ENCODE data around the gene TAGLN.

Gene TAGLN

GRCh38 chr11:117230999-117231841 lies 32.0 kb downstream of the TAGLN start:
- no peak for DNase-seq (ENCODE audit: low read depth in 2 of 2)

GRCh38 chr11:117231842-117232091 lies 32.6 kb downstream of the TAGLN start, which contains the start of gene PCSK7:
TSS of gene PCSK7 (minus strand) at chr11:117232073. CDS start at chr11:117229844, 2,229 bp downstream.
- no peak for DNase-seq (ENCODE audit: low read depth in 2 of 2)

- DNase-seq (ENCODE audit: low read depth in 2 of 2): peak; percentile 36 to 58
Observed at GRCh38 chr11:117232092-117232878, 33.1 kb downstream of the TAGLN start, which contains the start of gene RNF214. TSS of gene RNF214 (plus strand) at chr11:117232671. CDS start at chr11:117234273, 1,602 bp downstream.

- DNase-seq (ENCODE audit: low read depth in 2 of 2): no peak
Observed at GRCh38 chr11:117232911-117233409, 33.8 kb downstream of the TAGLN start.

GRCh38 chr11:117238221-117238620 lies 39.1 kb downstream of the TAGLN start:
- no peak for DNase-seq (ENCODE audit: low read depth in 2 of 2)

- DNase-seq (ENCODE audit: low read depth in 2 of 2): no peak
Observed at GRCh38 chr11:117239295-117239694, 40.1 kb downstream of the TAGLN start.

GRCh38 chr11:117248341-117248740 lies 49.2 kb downstream of the TAGLN start:
- no peak for DNase-seq (ENCODE audit: low read depth in 2 of 2)

GRCh38 chr11:117249571-117249970 lies 50.4 kb downstream of the TAGLN start:
- DNase-seq (ENCODE audit: low read depth in 2 of 2): no peak

- no peak for DNase-seq (ENCODE audit: low read depth in 2 of 2)
Observed at GRCh38 chr11:117251506-117251905, 52.3 kb downstream of the TAGLN start.

- DNase-seq (ENCODE audit: low read depth in 2 of 2): no peak
Observed at GRCh38 chr11:117255966-117256365, 56.8 kb downstream of the TAGLN start.

GRCh38 chr11:117256573-117256972 lies 57.4 kb downstream of the TAGLN start:
- no peak for DNase-seq (ENCODE audit: low read depth in 2 of 2)

Data from stimulated activated CD4-positive, alpha-beta T cell treated with anti-CD3 and anti-CD28 coated beads, Interleukin-1b, Interleukin-23, amount 100 ng/mL, for 1 hour (primary cell).